Stomach (tissue), 4 donors: Measurements from ENCODE around the gene ADORA1.

Source experiments
- CTCF ChIP-seq, 7 experiments: fragments of 450-650 bp in 4 of 7; fragments of 200-600 bp in 3 of 7; sonication (generic) in 3 of 7; IDR thresholded peaks; one replicate each; pipeline ENCODE4 v1.5.1; 2016 to 2019; ENCODE audit warnings: antibody characterized with exemption in 7 of 7, control low read depth in 2 of 7, mild to moderate bottlenecking in 1 of 7
- POLR2AphosphoS5 ChIP-seq, 3 donors: sonication (generic); formaldehyde crosslinking; IDR thresholded peaks; one replicate each; pipeline ENCODE4 v1.6.1; 2016; ENCODE audit warnings: antibody characterized with exemption in 3 of 3

- TF ChIP-seq CTCF (IDR thresholded peaks at IDR 0.05): no peak
- no peak for TF ChIP-seq POLR2AphosphoS5 (IDR thresholded peaks at IDR 0.05)
Observed at GRCh38 chr1:203153989-203154821, 26.7 kb downstream of the ADORA1 start.
